KOPT-K1 (cell line): ENCODE measurements around the gene DCLRE1B.

Source experiments
- H3K27ac ChIP-seq: fragments of 200-600 bp; sonication (generic); 2 replicates; pipeline ENCODE4 v1.5.1; 2016; ENCODE audit warnings: antibody characterized with exemption, mild to moderate bottlenecking, low read depth, low read length; ENCODE audit not compliant: poor library complexity, severe bottlenecking
- H3K36me3 ChIP-seq: fragments of 200-600 bp; sonication (generic); 2 replicates; pipeline ENCODE4 v1.5.1; 2017; ENCODE audit warnings: antibody characterized with exemption, mild to moderate bottlenecking, low read length, moderate library complexity; ENCODE audit not compliant: insufficient read depth
- H3K9me3 ChIP-seq: fragments of 200-600 bp; sonication (generic); 2 replicates; pipeline ENCODE4 v1.5.1; 2017; ENCODE audit warnings: antibody characterized with exemption, low read length, mild to moderate bottlenecking; ENCODE audit not compliant: insufficient read depth, poor library complexity, severe bottlenecking

Gene DCLRE1B

GRCh38 chr1:113928941-113929749 lies 24.0 kb downstream of the DCLRE1B start, which contains the start of gene HIPK1:
Gene HIPK1, plus strand, starts transcription at chr1:113929324.
- peaks cover 10% of the 10 kb centered on the region; the same call in 1 of the 2 replicates for H3K36me3 ChIP-seq
- peak within 1 kb of the TSS; percentile 91 for H3K27ac ChIP-seq
- no peaks in the 10 kb centered on the region for H3K9me3 ChIP-seq

GRCh38 chr1:113929750-113930498 lies 24.8 kb downstream of the DCLRE1B start:
- Histone ChIP-seq H3K9me3 (no peaks in the 10 kb centered on the region), H3K27ac (peak overlapping the region; percentile 91), H3K36me3 (peaks cover 10% of the 10 kb centered on the region; the same call in 1 of the 2 replicates)

GRCh38 chr1:113930499-113931161 lies 25.5 kb downstream of the DCLRE1B start:
- no peaks in the 10 kb centered on the region for H3K9me3 ChIP-seq
- H3K27ac ChIP-seq, result peak overlapping the region; percentile 91
- peaks cover 10% of the 10 kb centered on the region; the same call in 1 of the 2 replicates for H3K36me3 ChIP-seq

DNA sequence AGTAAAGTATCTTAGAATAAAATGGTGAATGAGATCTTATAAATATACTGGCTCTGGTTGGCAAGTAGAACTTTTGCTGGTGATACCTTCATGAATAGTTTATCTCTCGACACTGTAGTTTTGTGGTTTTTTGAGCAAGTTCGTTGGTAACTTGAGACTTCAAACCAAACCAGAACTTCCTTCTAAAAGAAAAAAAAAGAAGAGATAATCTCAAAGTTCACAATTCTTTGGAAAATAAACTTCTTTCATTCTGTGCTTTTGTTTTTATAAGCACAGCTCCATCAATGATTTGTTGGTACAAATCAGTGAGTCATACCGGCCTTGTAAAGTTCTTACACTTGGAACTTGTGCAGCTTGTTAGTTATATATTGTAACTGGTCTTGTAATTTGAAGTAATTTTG lies 26.3 kb downstream of the DCLRE1B start:
- Histone ChIP-seq H3K9me3 (no peaks in the 10 kb centered on the region), H3K36me3 (peaks cover 10% of the 10 kb centered on the region; the same call in 1 of the 2 replicates), H3K27ac (peak overlapping the region; percentile 91)

- peak overlapping the region; percentile 91 for H3K27ac ChIP-seq
- H3K36me3 ChIP-seq, result peaks cover 10% of the 10 kb centered on the region; the same call in 1 of the 2 replicates
- no peaks in the 10 kb centered on the region for H3K9me3 ChIP-seq
These were observed 28.9 kb downstream of the DCLRE1B start for GRCh38 chr1:113934006-113934405.

GRCh38 chr1:113934511-113935055 lies 29.5 kb downstream of the DCLRE1B start:
- Histone ChIP-seq H3K27ac (no peak overlapping the region), H3K9me3 (no peaks in the 10 kb centered on the region), H3K36me3 (peaks cover 10% of the 10 kb centered on the region; the same call in 1 of the 2 replicates)

GRCh38 chr1:113935176-113935575 lies 30.1 kb downstream of the DCLRE1B start:
- Histone ChIP-seq H3K9me3 (no peaks in the 10 kb centered on the region), H3K36me3 (peaks cover 10% of the 10 kb centered on the region; the same call in 1 of the 2 replicates), H3K27ac (no peak overlapping the region)

DNA sequence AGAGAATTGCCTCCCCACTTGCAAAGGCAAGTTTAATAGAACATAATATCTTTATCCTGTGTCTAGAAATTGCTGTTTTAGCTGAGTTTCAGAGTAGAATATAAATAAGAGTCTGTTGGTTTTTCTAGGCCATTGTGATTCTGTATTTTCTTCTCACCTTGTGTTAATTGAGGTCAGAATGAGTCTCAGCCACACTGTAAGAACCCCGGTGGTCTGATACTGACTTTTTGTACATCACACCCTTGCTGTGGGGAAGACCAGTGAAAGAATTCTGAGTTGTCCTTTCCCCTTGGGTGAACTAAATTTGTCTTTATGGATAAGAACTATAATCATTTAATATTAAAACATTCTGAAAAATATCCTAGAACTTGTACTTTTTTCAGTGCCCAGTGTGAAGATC lies 30.8 kb downstream of the DCLRE1B start:
- Histone ChIP-seq H3K9me3 (no peaks in the 10 kb centered on the region), H3K27ac (no peak overlapping the region)

DNA sequence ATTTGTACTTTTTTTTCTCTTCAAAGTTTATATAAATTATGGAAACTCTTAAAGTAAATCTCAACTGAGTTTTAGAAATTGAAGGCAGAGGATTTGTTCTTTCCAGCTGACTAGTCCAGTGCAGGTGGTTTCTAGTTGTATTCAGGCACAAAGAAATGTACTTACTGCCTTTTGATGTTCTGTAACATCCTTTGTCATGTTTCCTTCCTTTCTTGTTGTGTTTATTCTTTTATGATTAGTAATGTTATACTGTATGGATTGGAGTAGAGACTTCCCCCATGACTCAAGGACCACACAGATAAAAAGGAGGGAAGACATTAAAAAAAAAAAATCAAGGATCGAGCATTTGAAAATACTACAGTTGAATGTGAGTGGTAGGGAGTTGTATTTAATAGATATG lies 32.0 kb downstream of the DCLRE1B start:
- Histone ChIP-seq H3K9me3 (no peaks in the 10 kb centered on the region), H3K27ac (peak overlapping the region; percentile 20), H3K36me3 (peaks cover 26% of the 10 kb centered on the region)

More for the DNA sequence above, 30.8 kb downstream of the DCLRE1B start:
- H3K36me3 ChIP-seq, result peaks cover 18% of the 10 kb centered on the region

DNA sequence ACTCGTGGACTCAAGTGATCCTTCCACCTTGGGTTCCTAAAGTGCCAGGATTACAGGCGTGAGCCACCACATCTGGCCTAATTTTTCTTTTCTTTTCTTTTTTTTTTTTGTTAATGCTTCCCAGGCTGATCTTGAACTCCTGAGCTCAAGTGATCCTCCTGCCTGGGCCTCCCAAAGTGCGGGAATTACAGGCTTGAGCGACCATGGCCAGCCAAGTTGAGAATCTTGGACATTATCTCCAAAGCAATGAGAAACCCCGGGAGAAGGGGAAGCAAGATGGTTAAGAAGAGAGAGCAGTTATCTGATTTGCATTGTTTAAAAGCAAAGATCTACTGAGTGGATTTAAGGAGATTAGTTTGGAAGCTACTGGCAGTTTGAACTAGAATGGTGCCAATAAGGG lies 33.1 kb downstream of the DCLRE1B start:
- Histone ChIP-seq H3K9me3 (no peaks in the 10 kb centered on the region), H3K36me3 (peaks cover 36% of the 10 kb centered on the region), H3K27ac (no peak overlapping the region)

DNA sequence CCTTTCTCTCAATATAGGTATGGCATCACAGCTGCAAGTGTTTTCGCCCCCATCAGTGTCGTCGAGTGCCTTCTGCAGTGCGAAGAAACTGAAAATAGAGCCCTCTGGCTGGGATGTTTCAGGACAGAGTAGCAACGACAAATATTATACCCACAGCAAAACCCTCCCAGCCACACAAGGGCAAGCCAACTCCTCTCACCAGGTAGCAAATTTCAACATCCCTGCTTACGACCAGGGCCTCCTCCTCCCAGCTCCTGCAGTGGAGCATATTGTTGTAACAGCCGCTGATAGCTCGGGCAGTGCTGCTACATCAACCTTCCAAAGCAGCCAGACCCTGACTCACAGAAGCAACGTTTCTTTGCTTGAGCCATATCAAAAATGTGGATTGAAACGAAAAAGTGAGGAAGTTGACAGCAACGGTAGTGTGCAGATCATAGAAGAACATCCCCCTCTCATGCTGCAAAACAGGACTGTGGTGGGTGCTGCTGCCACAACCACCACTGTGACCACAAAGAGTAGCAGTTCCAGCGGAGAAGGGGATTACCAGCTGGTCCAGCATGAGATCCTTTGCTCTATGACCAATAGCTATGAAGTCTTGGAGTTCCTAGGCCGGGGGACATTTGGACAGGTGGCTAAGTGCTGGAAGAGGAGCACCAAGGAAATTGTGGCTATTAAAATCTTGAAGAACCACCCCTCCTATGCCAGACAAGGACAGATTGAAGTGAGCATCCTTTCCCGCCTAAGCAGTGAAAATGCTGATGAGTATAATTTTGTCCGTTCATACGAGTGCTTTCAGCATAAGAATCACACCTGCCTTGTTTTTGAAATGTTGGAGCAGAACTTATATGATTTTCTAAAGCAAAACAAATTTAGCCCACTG lies 35.5 kb downstream of the DCLRE1B start:
- H3K9me3 ChIP-seq, result peaks cover 8% of the 10 kb centered on the region
- H3K27ac ChIP-seq, result peak overlapping the region; percentile 65
- H3K36me3 ChIP-seq, result peaks cover 47% of the 10 kb centered on the region

DNA sequence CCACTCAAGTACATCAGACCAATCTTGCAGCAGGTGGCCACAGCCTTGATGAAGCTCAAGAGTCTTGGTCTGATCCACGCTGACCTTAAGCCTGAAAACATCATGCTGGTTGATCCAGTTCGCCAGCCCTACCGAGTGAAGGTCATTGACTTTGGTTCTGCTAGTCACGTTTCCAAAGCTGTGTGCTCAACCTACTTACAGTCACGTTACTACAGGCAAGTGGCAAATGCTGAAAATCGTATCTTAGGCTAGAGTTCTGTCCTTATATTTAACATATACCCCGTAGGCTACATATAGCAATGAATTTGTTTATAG lies 36.1 kb downstream of the DCLRE1B start:
- Histone ChIP-seq H3K9me3 (peaks cover 8% of the 10 kb centered on the region), H3K36me3 (peaks cover 47% of the 10 kb centered on the region), H3K27ac (peak overlapping the region; percentile 65)

DNA sequence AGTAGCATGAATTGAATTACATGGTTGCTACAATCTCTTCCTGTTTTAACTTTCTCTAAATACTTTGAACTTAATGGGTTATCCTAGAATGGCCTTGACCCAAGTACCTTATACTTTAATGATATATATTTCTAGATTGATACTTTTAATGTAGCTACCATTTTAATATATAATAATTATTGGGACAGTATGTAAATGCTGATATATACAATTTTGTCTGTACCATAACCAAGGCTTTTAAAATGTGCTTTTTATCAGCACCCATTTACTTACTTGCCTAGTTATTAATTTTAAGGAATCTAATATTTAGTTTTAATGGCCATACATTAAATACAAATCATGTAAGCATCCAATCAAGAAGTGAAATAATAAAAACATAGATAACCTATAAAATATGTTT lies 37.4 kb downstream of the DCLRE1B start:
- peaks cover 8% of the 10 kb centered on the region for H3K9me3 ChIP-seq
- no peak overlapping the region for H3K27ac ChIP-seq
- H3K36me3 ChIP-seq, result peaks cover 47% of the 10 kb centered on the region
